ENCODE data around the gene FCRL4.

Gene FCRL4

DNA sequence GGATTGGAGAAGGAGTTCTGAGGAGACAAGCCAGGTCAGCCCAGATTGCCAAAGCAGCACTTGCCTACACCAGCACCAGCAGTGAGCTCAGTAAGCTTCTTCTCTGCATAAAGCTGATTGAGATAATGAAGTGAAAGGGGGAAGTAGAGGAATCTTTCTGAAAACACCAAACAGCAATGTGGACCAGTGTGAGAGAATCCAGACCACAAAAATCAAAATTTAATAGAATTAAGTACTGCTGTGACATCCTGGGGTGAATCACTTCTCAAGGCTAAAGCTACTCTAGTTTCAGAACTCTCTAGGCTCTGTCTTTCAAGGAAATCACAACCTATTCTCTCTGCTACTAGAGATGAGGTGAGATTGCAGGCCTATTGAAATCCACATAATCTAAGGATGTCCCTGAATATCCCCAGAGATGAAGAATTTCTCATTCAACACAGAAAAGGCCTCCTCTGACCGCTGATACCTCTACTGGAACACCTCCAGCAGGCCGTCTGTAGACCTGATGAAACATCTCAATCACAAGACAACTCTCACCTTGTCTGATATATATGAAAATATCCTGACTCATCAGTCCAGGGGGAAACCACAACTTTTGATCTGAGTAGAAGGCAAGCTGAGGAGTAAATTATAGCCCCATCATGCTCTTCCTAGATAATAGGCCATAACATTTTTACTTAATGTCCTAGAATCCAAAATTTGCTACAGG lies at the start of gene FCRL4:
FCRL4 (minus strand) TSS at position 127 of the 709 bp plus-strand sequence. CDS start 141 bp downstream, outside the sequence.
- DNase-seq (ENCODE audit: low read depth in 2 of 2): no peak

DNA sequence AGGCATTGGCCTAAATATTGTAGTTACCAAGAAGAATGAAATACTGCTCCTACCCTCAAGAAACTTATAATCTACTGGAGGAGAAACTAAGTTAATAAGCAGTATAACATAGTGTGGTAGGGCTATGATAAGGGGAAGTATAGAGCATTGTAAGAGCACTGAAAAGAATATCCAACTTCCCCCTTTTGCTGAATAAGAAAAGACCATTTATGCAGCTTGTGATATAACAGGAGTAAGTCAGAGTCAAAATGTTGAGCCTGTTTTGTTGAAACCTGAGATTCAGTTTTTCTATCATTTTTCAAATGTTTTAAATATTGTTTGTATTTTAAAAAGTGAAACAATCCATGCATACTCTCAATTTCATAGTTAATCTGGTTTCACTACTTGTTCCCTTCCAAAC lies 48.3 kb upstream of the FCRL4 start:
- no peak for DNase-seq (ENCODE audit: low read depth in 2 of 2)

DNA sequence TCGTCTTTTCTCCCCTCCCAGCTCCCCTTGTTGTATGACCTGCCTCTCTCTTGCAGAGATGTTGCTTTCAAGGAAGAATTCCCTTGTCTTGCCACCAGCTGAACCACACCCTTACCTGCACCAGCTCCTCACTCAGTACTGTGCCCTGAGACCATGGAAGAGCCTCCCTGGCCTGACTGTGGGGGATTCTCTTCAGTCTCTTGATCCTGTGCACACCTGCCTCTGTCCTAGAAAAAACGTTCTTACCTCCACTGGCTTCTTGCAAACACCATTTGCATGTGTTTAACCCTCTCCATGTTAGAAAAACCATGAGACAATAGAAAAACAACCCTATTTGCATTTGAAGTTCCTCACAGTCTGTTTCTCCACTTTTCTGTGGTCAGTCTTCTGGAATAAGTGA lies 43.3 kb upstream of the FCRL4 start:
- DNase-seq (ENCODE audit: low read depth in 2 of 2): no peak

DNA sequence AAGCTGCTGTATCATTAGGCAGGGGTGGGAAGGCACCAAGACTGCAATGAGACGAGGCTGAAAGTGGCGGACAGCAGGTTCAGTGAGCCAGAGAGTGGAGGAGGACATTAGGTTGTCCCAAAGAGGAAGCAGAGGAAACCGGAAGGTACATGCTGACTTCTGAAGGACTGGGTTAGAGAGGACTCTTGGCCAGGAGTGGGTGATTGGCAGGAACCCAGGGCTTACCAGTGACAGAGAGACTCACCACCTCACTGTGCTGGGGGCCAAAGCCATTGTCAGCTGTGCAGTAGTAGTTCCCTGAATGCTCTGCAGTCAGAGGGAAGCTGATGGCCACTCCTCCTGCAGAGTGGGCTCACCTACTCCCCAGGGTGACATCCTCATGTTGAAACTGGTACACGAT lies 41.9 kb upstream of the FCRL4 start:
- no peak for DNase-seq (ENCODE audit: low read depth in 2 of 2)

DNA sequence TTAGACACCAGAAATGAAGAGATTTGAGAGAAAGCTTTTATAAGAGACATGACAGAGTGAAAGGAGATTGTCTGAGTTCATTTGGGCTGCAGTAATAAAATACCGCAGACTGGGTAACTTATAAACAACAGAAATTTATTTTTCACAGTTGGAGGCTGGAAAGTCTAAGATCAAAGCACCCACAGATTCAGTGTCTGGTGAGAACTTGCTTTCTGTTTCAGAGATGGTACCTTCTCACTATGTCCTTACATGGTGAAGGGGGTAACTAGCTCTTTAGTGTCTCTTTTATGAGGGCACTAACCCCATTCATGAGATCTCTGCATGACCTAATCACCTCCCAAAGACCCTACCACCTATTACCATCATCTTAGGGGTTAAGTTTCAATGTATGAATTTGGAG lies 30.9 kb upstream of the FCRL4 start:
- no peak for DNase-seq (ENCODE audit: low read depth in 2 of 2)

DNA sequence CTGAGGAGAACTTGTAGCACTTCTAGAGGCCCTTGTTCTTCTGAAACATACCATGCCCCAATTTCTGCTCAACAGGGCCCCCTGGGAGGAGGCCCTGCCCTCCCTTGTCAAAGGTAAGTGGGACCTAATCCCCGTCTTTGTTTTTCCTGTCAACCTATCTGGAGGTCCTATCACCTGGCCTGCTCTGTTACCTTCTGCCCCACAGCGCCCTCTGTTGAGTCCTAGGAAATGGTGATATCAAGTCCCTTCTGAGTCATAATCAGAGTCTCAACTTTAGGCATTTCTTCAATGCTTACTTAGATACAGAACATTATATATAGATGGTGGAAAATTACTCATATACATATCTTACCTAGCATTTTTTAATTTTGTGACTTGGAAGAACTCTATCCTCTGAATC lies 28.2 kb upstream of the FCRL4 start:
- DNase-seq (ENCODE audit: low read depth in 2 of 2): peak in 1 of 2 experiments; percentile 2

DNA sequence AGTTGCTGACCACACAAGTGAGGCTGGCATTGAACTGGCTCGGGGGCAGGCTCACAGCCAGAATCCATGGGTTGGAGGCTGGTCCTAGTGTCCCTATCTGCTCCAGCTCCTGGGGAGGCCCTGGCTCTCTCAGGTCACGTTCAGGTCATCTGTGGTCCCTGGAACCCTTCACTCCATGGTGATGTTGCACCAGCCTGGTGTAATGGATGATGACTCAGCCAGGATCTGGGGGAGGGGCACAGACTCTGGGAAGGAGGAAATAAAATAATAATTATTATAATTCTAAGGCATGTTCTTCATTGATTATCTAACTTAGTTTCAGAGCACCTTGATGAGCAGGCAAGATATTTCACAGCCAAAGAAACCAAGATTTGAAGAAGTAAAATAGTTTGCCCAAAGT lies 26.6 kb upstream of the FCRL4 start:
- no peak for DNase-seq (ENCODE audit: low read depth in 2 of 2)

DNA sequence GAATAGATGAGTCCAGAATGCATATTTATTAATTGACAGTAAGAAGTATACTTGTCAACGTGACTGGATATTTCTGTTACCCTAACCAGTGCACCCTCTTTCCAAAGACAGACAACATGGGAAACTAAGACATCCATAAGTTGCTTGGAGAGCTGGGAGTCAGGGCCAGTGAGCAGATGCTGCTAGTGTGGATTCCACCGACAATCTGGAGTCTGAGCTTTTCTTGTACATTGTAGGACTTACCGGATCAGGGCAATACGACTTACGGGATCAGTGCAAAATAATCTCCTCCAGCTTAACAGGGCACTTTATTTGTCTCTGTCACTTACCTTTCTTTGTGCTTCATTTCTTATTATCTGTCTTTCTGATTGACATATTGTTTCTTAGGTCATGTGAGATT lies 24.6 kb upstream of the FCRL4 start:
- no peak for DNase-seq (ENCODE audit: low read depth in 2 of 2)

DNA sequence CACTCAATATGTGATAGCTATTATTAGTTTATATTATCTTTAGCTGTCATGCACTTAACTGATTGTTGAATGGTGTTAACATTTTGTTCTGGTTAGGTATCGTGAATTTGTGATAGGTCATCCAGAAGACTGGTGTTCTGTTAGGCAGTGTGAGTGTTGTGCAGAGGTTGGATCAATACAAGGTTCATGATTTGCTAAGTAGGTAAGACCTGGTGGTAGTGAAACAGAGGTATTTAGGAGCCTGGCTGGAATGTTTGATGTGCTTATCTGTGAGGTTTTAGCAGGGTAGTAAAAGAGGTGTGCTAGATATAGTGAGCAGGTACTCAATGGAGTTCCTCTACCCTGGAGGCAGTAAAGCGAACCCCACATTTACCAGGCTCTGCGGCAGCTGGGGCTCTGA lies 20.3 kb upstream of the FCRL4 start:
- DNase-seq (ENCODE audit: low read depth in 2 of 2): no peak

DNA sequence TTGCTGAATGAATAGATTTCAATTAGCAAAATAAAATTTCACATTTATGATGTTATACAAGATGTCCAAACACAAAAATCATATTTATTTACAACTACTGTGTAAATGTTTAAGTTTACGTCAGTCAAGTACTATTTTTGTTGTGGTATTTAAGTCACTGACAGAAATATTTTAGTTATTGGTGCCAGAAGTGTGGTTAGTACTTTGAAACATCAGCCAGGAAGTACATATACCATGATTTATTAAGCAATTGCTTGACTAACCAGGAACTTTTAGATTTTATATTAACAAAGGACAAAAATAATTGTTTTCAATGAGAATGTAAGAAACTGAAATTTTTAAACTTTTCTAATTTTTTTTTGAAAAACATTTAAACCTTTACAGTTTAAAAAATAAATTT lies 2.4 kb upstream of the FCRL4 start:
- DNase-seq (ENCODE audit: low read depth in 2 of 2): no peak

DNA sequence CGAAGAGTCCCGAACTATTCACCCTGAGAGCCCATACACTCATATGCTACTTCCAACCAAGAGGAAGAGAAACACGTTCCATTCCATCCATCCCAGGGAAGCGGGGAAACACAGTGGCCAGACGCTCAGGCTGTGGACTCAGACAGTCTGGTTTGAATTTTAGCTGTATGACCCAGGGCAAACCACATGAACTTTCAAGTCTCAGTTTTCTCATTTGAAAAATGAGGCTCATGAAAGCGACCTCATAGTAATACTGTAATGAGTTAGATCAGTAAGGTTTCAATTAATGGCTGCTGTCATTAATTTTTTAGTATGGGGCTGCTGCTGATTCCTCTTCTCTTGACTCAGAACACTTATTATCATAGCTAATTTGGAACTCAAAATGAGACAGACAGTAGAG lies 1.5 kb downstream of the FCRL4 start:
- DNase-seq (ENCODE audit: low read depth in 2 of 2): no peak

DNA sequence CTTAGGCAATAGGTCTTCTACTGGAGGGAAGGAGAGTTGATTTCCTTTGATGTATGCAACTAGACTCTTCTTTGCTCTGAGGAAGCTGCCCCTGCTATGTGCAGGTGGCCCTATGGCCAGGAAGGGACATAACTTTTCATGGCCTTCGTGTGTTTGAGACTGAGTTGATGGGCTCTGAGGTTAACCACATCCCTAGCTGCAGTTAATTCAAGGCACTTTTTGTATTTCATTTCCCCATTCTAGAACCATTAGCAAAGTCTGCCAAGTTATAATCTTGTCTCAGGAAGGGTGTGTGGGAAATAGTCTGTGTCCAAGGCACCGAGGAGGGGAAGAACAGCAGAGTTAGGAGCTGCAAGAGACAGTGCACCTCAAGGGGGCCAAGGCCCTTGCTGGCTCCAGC lies 2.5 kb downstream of the FCRL4 start:
- DNase-seq (ENCODE audit: low read depth in 2 of 2): no peak

DNA sequence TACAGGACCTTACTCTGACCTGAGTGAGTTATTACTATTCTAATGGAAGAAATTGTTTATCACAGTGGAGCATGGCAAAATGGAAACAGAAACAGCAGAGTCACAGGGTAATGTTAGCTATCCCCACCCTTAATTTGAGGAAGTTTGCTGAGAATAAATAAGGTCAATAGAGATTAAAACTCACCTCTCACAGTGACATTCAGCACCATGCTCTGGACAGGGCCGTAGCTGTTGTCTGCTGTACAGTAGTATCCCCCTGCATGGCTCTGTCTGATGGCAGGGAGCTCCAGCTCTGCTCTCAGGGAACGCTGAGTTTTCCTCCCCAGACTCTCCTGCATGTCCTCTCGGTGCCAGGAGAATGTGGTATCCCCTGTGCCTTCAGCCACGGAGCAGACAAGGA lies 11.9 kb downstream of the FCRL4 start:
- no peak for DNase-seq (ENCODE audit: low read depth in 2 of 2)

DNA sequence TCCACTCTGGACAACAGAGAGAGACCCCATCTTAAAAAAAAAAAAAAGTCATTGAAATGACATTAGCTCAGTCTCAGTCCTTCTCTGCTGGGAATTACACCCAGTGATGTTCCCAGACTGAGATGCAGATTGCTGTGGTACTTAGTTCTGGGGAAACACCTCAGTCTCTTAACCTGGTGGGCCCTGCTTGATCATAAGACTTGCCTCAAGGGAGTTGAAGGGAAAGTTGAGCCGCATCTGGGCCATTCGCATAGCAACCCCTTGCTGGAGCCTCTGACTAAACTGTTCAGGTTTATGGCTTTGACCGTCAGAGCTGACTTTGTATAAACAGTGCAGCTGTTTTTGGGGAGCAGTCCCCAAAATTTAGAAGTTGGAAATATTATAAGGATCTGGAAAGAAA lies 13.4 kb downstream of the FCRL4 start:
- no peak for DNase-seq (ENCODE audit: low read depth in 2 of 2)

DNA sequence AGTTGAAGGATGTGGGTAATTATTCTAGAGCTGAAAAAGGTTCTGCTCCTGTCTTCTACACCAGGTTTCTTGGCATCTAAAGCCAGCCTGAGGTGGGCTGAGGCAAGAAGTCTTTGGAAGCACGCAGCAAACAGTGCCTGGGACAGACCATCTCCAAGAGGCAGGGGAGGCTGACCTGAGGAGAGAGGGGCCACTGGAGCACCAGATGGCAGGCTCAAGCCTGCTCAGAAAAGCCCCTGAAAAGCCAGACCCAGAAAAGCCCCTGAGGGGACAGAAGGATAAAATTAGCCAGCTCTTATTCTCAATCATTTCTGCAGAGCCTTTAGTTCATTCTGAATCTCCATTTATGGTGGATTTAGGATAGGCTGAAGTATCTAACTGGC lies 17.1 kb downstream of the FCRL4 start:
- no peak for DNase-seq (ENCODE audit: low read depth in 2 of 2)

DNA sequence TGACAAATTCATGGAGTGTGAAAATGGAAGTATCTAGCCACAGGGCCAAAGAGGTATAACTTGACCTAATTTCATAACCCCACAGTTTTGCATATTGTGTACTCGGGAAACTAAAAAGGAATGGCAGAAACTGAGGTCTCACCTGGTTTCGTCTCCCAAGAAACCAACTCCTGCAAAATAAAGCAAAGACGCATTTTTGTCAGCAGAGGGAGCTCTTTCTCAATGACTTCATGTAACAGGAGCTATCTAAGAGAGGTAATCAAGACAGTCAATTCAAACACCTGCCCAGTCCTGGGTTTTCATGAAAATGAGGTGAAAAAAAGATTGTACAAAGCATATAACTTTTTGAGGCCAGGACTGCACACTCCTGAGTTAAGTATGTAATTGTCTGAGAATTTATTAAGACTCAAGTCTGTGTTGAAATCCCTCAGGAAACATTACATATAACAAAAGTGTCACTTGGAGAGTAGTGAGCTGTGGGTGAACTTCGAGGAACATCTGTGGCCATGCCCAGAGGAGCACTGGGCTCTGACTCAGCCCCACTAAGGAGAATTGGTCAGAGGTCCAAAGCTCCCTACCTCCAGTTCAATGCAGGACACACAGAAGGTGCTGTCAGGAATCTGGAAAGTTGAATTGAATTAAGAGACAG lies 17.6 kb downstream of the FCRL4 start:
- DNase-seq (ENCODE audit: low read depth in 2 of 2): no peak

DNA sequence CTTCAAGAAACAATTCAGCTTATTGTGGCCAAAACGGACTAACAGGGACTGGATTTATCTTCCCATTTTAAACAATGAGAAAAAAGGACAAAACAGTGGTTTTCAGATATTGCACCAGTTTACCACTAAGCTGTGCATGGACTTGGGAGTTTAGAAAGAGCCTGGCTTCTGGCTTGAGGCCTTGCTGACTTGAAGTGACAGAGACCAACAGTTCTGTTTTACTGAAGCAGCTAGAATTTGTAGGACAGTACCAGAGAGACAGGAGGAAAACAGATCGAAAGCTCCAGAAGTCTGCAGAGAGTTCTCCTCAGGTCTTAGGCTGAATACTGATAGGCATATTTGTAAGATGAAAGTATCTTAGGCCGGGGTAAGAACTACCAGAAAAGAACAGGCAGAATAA lies 20.5 kb downstream of the FCRL4 start:
- DNase-seq (ENCODE audit: low read depth in 2 of 2): no peak

DNA sequence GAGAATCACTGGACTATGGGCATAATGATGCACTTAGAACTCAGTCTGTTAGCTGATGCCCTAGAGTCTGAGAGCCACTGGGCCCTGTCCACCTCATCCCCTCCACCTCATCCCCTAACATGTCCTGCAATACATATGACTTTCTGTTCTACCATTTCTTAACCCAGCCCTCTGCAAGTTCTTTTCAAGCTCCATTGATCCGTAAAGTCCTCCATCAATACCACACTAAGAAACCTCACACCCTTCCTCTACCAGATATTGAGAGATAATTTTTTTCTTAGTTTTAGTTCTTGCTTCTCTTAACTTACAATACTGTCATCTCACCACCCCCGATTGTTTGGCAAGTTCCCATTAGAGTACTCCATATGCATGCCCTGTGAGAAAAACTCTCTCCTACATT lies 22.1 kb downstream of the FCRL4 start:
- no peak for DNase-seq (ENCODE audit: low read depth in 2 of 2)

DNA sequence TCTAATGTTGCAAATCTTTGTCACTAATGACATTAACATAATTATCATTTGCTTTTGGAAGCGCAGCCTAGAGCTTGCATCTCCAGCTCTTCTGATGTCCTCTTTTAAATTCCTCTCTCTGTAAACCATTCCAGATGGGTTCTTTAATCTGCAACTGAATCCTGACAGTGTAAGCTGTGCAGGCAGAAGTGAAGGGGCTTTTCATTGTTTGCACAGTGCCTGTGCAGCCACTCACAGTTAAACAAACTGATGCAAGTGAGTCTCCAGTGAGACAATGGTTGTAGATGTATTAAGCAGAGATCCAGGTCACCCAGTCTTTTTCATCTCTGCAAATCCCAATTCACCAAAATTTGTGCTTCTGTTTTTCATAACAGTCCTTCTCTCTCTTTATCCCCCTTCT lies 23.0 kb downstream of the FCRL4 start:
- no peak for DNase-seq (ENCODE audit: low read depth in 2 of 2)

DNA sequence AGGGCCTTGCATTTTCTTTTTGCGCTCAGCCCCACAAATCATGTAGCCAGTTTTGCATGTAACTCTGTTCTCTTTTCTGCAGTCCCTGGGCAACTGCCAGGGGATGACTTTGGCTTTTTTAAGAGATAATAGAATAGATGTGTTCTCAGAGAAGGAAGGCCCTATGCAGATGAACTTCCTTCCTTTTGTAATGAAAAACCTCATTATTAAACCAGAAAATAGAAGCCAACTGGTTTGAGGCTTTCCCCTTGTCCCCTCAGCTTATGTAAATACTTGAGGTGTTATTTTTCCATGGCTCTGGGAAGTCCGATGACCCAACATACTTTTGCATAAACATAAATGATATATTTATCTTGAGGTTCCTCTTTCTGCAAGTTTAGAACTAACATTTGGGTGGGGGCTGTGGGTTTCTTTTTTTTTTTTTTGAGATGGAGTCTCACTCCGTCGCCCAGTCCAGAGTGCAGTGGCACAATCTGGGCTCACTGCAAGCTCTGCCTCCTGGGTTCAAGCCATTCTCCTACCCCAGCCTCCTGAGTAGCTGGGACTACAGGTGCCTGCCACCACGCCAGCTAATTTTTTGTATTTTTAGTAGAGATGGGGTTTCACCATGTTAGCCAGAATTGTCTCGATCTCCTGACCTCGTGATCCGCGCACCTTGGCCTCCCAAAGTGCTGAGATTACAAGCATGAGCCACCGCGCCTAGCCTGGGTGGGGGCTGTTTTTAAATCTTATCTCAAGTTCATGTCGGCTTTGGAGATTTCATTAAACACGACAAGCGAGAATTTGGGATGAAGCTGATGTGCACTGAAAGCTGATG lies 31.2 kb downstream of the FCRL4 start:
- DNase-seq (ENCODE audit: low read depth in 2 of 2): no peak

DNA sequence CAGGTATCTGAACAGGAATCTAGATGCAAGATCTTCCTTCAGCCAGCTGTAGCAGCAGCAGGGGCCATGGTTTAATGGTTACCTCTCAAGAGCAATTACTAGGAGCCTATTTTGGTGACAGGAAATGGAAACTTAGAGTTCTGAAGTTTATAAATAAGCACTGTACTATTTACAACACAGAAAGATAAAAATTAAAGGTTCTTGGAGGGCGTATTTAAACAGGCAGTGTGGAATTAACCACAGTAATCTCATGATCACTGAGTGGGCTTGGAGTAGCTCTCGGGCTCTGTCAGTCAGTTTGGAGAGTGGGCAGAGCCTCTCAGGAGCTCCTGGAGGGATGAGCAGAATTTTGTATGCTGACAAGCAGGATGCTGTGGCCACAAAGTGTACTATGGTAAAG lies 35.4 kb downstream of the FCRL4 start:
- no peak for DNase-seq (ENCODE audit: low read depth in 2 of 2)

DNA sequence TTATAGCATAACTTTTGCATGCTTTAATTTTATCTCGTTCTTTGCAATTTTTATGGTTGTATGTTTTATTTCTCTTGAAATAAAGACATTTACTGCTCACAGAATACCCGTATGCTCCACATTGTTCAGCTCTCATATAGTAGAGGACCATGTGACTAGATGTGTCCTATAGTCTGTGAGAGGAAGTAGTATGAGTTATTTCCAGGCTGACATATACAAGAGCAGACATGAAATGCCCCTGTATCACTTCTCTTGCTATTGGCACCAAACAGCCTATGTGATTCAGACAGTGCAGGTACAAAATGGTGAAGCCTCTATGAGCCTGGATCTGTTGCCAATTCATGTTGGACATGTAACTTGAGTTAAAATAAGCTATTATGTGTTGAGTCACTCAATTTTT lies 39.8 kb downstream of the FCRL4 start:
- DNase-seq (ENCODE audit: low read depth in 2 of 2): no peak
